C4-2B (cell line): ENCODE measurements around the gene AHNAK.

ENCODE experiments used
- ZFX ChIP-seq: fragments of 450-650 bp; IDR thresholded peaks from 2 replicates; pipeline ENCODE4 v1.6.1; 2017
- TF ChIP-seq, protein P1 (sequence below): fragments of 450-650 bp; conservative IDR thresholded peaks from 2 replicates; pipeline ENCODE4 v1.5.1; 2017; ENCODE audit warnings: mild to moderate bottlenecking

GRCh38 chr11:62423012-62423411, 123.6 kb downstream of the AHNAK start:
- TF ChIP-seq, protein P1, sequence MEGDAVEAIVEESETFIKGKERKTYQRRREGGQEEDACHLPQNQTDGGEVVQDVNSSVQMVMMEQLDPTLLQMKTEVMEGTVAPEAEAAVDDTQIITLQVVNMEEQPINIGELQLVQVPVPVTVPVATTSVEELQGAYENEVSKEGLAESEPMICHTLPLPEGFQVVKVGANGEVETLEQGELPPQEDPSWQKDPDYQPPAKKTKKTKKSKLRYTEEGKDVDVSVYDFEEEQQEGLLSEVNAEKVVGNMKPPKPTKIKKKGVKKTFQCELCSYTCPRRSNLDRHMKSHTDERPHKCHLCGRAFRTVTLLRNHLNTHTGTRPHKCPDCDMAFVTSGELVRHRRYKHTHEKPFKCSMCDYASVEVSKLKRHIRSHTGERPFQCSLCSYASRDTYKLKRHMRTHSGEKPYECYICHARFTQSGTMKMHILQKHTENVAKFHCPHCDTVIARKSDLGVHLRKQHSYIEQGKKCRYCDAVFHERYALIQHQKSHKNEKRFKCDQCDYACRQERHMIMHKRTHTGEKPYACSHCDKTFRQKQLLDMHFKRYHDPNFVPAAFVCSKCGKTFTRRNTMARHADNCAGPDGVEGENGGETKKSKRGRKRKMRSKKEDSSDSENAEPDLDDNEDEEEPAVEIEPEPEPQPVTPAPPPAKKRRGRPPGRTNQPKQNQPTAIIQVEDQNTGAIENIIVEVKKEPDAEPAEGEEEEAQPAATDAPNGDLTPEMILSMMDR = no peak
- TF ChIP-seq ZFX = no peak
